GM23248 (cell line): ENCODE results near the gene C22orf39.

Experiments
- EZH2 ChIP-seq: fragments of 200-600 bp; sonication (generic); IDR thresholded peaks from 2 replicates; pipeline ENCODE4 v1.6.1; 2018; ENCODE audit warnings: antibody characterized with exemption, mild to moderate bottlenecking; ENCODE audit not compliant: insufficient read depth, poor library complexity, severe bottlenecking
- EZH2phosphoT487 ChIP-seq: fragments of 200-600 bp; sonication (generic); IDR thresholded peaks from 2 replicates; pipeline ENCODE4 v1.6.1; 2018; ENCODE audit warnings: antibody characterized with exemption, moderate library complexity, mild to moderate bottlenecking, low read depth; ENCODE audit not compliant: insufficient read depth

DNA sequence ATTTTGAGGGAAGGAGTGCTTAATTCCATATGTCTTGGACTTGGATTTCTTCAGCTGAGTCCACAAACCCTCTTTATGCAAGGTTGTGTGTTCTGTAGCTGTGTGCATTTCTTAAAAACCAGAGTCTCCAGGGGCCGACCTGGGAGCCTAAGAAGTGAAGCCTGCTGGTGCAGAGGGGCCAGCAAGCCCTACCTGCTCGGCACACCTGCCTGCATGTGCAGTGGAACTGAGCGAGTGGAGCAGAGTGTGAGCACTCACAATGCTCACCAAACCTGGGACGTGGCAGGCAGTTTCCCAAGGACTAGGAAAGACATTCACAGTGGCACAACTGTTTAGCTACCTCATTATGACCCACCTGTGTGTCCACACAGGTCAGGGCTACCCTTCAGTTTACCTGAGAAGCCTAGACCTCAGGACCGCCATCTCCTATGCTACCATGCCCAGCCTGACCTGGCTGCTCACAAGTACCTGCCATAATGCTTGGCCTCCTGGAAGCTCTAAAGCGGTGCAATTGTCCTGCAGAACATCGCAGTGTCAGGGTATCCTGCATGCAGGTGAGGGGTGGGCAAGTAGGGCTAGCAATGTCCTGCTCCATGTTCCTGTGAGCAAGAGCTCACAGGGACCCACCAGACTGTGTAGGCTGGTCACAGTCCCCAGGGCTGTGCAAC lies 3.8 kb downstream of the C22orf39 start:
- TF ChIP-seq EZH2phosphoT487: no peak
- no peak for TF ChIP-seq EZH2
